Stimulated activated CD4-positive, alpha-beta T cell treated with anti-CD3 and anti-CD28 coated beads, TNF-alpha, amount 100 ng/mL, for 48 hours (primary cell): ENCODE data around the gene DPP4.
"Not testable (repeated sequence)": the region's sequence is repeated elsewhere in the genome, so short reads cannot be mapped to it uniquely, and the experiment has no call there.

ENCODE experiments used
- DNase-seq, 3 donors: peaks; one replicate each; pipeline ENCODE4 v3.0.0-alpha.2; 2020; ENCODE audit warnings: low read depth in 3 of 3

DPP4 gene

GRCh38 chr2:161962160-161962559 is 111.9 kb downstream of the DPP4 start:
- DNase-seq: no peak

GRCh38 chr2:161961061-161961460 is 113.0 kb downstream of the DPP4 start:
- DNase-seq: no peak

GRCh38 chr2:161956738-161957137 is 117.3 kb downstream of the DPP4 start:
- DNase-seq: no peak

GRCh38 chr2:161955211-161955610 is 118.8 kb downstream of the DPP4 start:
- no peak for DNase-seq

GRCh38 chr2:161954103-161954502 is 119.9 kb downstream of the DPP4 start:
- DNase-seq: no peak

- not testable (repeated sequence) for DNase-seq
Observed at GRCh38 chr2:161953367-161953766, 120.6 kb downstream of the DPP4 start.

- no peak for DNase-seq
Observed at GRCh38 chr2:161952783-161953191, 121.2 kb downstream of the DPP4 start.

- no peak for DNase-seq
Observed at GRCh38 chr2:161947836-161948235, 126.2 kb downstream of the DPP4 start.

- no peak for DNase-seq
Observed at GRCh38 chr2:161947406-161947805, 126.6 kb downstream of the DPP4 start.

- no peak for DNase-seq
Observed at GRCh38 chr2:161946489-161947107, 127.4 kb downstream of the DPP4 start.

- DNase-seq: no peak
Observed at GRCh38 chr2:161943011-161943410, 131.0 kb downstream of the DPP4 start.
